Measurements from ENCODE around the gene RAI1.

Gene RAI1

GRCh38 chr17:17706140-17707060, 25.1 kb downstream of the RAI1 start:
- H3K4me3 ChIP-seq (ENCODE audit: low read depth, low read length) = no peak overlapping the region
- no peaks in the 10 kb centered on the region for H3K9me3 ChIP-seq (ENCODE audit: control insufficient read depth, insufficient read depth, low read depth, low read length)
- H3K27ac ChIP-seq (ENCODE audit: extremely low read depth, low read depth, low read length) = no peak overlapping the region
- H3K4me1 ChIP-seq (ENCODE audit: control insufficient read depth, insufficient read depth, low read length) = peaks cover 15% of the 10 kb centered on the region
- ChIA-PET CTCF (interaction anchor here (0.6 to 1.1 kb wide), 3 partner anchors 23 to 565 kb away, joined by 3 read pairs; no protein-coding TSS in a partner anchor), POLR2A (interaction anchor here (0.9 kb wide), 1 partner anchor 24 kb away, joined by 3 read pairs; no protein-coding TSS in a partner anchor)
- peaks cover 4 to 6% of the 10 kb centered on the region in 2 experiments; a peak in 2 of 3 replicates for H3K36me3 ChIP-seq (ENCODE audit: control insufficient read depth in 2 of 2, insufficient read depth in 1 of 2, low read length in 2 of 2)
- TF ChIP-seq ZNF549 (tag by site-specific recombination; IDR thresholded peaks at IDR 0.05) (no peak), KLF9 (tag by site-specific recombination; IDR thresholded peaks at IDR 0.05; ENCODE audit: low read depth) (no peak), ZNF302 (tag by site-specific recombination; IDR thresholded peaks at IDR 0.05; ENCODE audit: low read depth) (no peak), ZNF777 (tag by site-specific recombination; IDR thresholded peaks at IDR 0.05; ENCODE audit: borderline replicate concordance) (no peak), ZNF114 (tag by site-specific recombination; IDR thresholded peaks at IDR 0.05) (no peak), ZSCAN30 (tag by site-specific recombination; IDR thresholded peaks at IDR 0.05) (no peak), BCL6B (tag by site-specific recombination; IDR thresholded peaks at IDR 0.05) (no peak), ZNF274 (IDR thresholded peaks at IDR 0.05; ENCODE audit: low read length) (no peak), ZNF274 (tag by site-specific recombination; IDR thresholded peaks at IDR 0.05; ENCODE audit: borderline replicate concordance) (no peak), ZNF121 (tag by site-specific recombination; IDR thresholded peaks at IDR 0.05) (no peak)

- H3K9me3 ChIP-seq (ENCODE audit: control insufficient read depth, insufficient read depth, low read depth, low read length) = no peaks in the 10 kb centered on the region
These were observed 27.0 kb downstream of the RAI1 start for GRCh38 chr17:17708295-17708694.

More at GRCh38 chr17:17708295-17708694, 27.0 kb downstream of the RAI1 start:
- Histone ChIP-seq H3K4me1 (ENCODE audit: control insufficient read depth, insufficient read depth, low read length) (peaks cover 27% of the 10 kb centered on the region), H3K4me3 (ENCODE audit: low read depth, low read length) (no peak overlapping the region), H3K36me3 (ENCODE audit: control insufficient read depth in 2 of 2, insufficient read depth in 1 of 2, low read length in 2 of 2) (peaks cover 4 to 6% of the 10 kb centered on the region in 2 experiments; a peak in 2 of 3 replicates), H3K27ac (ENCODE audit: extremely low read depth, low read depth, low read length) (no peak overlapping the region)
- TF ChIP-seq ZNF645 (tag by site-specific recombination; IDR thresholded peaks at IDR 0.05) = no peak
- TF ChIP-seq ZNF658 (tag by site-specific recombination; IDR thresholded peaks at IDR 0.05) = no peak
- no peak for TF ChIP-seq PRDM1 (tag by site-specific recombination; IDR thresholded peaks at IDR 0.05)
- TF ChIP-seq ZNF132 (tag by site-specific recombination; IDR thresholded peaks at IDR 0.05; ENCODE audit: borderline replicate concordance) = no peak
- no peak for TF ChIP-seq ZNF354C (tag by site-specific recombination; IDR thresholded peaks at IDR 0.05; ENCODE audit: borderline replicate concordance, low read depth)
- TF ChIP-seq SALL2 (tag by site-specific recombination; IDR thresholded peaks at IDR 0.05; ENCODE audit: borderline replicate concordance) = no peak
- no peak for TF ChIP-seq ZNF518A (tag by site-specific recombination; conservative IDR thresholded peaks at IDR 0.05; ENCODE audit: low read depth)
- TF ChIP-seq OVOL3 (tag by site-specific recombination; IDR thresholded peaks at IDR 0.05) = no peak
- TF ChIP-seq ZNF664 (tag by site-specific recombination; IDR thresholded peaks at IDR 0.05) = no peak
- no peak for TF ChIP-seq ZNF175 (tag by site-specific recombination; IDR thresholded peaks at IDR 0.05)
- no peak for TF ChIP-seq ZNF585B (tag by site-specific recombination; IDR thresholded peaks at IDR 0.05)
- TF ChIP-seq BCL11B (tag by site-specific recombination; IDR thresholded peaks at IDR 0.05; ENCODE audit: low read depth) = no peak
- no peak for TF ChIP-seq ZNF2 (tag by site-specific recombination; IDR thresholded peaks at IDR 0.05)
- TF ChIP-seq ZNF18 (tag by site-specific recombination; IDR thresholded peaks at IDR 0.05) = no peak
- no peak for TF ChIP-seq MYNN (tag by site-specific recombination; IDR thresholded peaks at IDR 0.05; ENCODE audit: borderline replicate concordance)
- no peak for TF ChIP-seq ZNF785 (tag by site-specific recombination; IDR thresholded peaks at IDR 0.05)
- POLR2A ChIA-PET = interaction anchor here (0.6 kb wide), 1 partner anchor 155 kb away, joined by 5 read pairs; no protein-coding TSS in a partner anchor
- CTCF ChIA-PET = interaction anchor here (0.7 to 0.8 kb wide), 3 partner anchors 68 to 103 kb away, joined by 3 read pairs; no protein-coding TSS in a partner anchor

All from HEK293 (cell line).